GM19395 (cell line): ENCODE measurements around the gene DUSP16.

Experiments
- ATAC-seq: cut with Tn5 transposase; IDR thresholded peaks from one replicate; pipeline ENCODE4 v1.9.1; 2021; ENCODE audit warnings: mild to moderate bottlenecking, moderate library complexity; ENCODE audit not compliant: unreplicated experiment

The DUSP16 gene

GRCh38 chr12:12447236-12447635 lies 115.4 kb downstream of the DUSP16 start:
- no peak for ATAC-seq

- no peak for ATAC-seq
Measured at GRCh38 chr12:12446786-12447185, 115.9 kb downstream of the DUSP16 start.

- no peak for ATAC-seq
Measured at GRCh38 chr12:12445882-12446181, 116.8 kb downstream of the DUSP16 start.

- ATAC-seq, result no peak
Measured at GRCh38 chr12:12445165-12445881, 117.3 kb downstream of the DUSP16 start.

- no peak for ATAC-seq
Measured at GRCh38 chr12:12443431-12443878, 119.2 kb downstream of the DUSP16 start.

GRCh38 chr12:12442548-12443071 lies 120.1 kb downstream of the DUSP16 start:
- ATAC-seq, result no peak

- ATAC-seq, result no peak
Measured at GRCh38 chr12:12441843-12442461, 120.7 kb downstream of the DUSP16 start.

- no peak for ATAC-seq
Measured at GRCh38 chr12:12441429-12441807, 121.2 kb downstream of the DUSP16 start.

GRCh38 chr12:12440784-12441428 lies 121.8 kb downstream of the DUSP16 start:
- no peak for ATAC-seq

- ATAC-seq, result no peak
Measured at GRCh38 chr12:12439636-12440035, 123.0 kb downstream of the DUSP16 start.

GRCh38 chr12:12436831-12437345 lies 125.8 kb downstream of the DUSP16 start:
- no peak for ATAC-seq

- no peak for ATAC-seq
Measured at GRCh38 chr12:12433203-12433731, 129.4 kb downstream of the DUSP16 start.

- no peak for ATAC-seq
Measured at GRCh38 chr12:12432364-12432763, 130.3 kb downstream of the DUSP16 start.

- no peak for ATAC-seq
Measured at GRCh38 chr12:12428961-12429657, 133.6 kb downstream of the DUSP16 start.

GRCh38 chr12:12428047-12428446 lies 134.6 kb downstream of the DUSP16 start:
- no peak for ATAC-seq

- no peak for ATAC-seq
Measured at GRCh38 chr12:12427568-12427967, 135.1 kb downstream of the DUSP16 start.

- ATAC-seq, result no peak
Measured at GRCh38 chr12:12425616-12426015, 137.0 kb downstream of the DUSP16 start.

GRCh38 chr12:12425001-12425400 lies 137.7 kb downstream of the DUSP16 start:
- ATAC-seq, result no peak
